Endothelial cell of umbilical vein (primary cell): ENCODE measurements around the gene MEX3D. TPM values are rescaled to one million over a fixed set of nuclear protein-coding genes. Genes with fewer than 3 reads are reported as not detected.

Experiments used
- BruUV-seq: library from RNA; stranded (reverse); fragments of 400-500 nt; replicated peaks from 2 replicates; lab custom pipeline; 2021; lab: Mats Ljungman, UMichigan
- CTCF ChIA-PET: fragments of 300-600, 350-600 bp; sonication (Branson Sonifier 250); formaldehyde crosslinking; loops from one replicate; lab custom pipeline; 2021; ENCODE audit warnings: antibody characterized with exemption, inconsistent platforms; lab: Charles Lee
- POLR2A ChIA-PET: fragments of 300-600, 350-600 bp; sonication (Branson Sonifier 250); formaldehyde crosslinking; loops from one replicate; lab custom pipeline; 2021; ENCODE audit warnings: antibody characterized with exemption, inconsistent platforms; lab: Charles Lee
- DNase-seq: peaks from one replicate; pipeline ENCODE4 v3.0.0-alpha.2; 2011; ENCODE audit warnings: low read depth, low spot score
- FAIRE-seq: peaks from 2 replicates; lab custom pipeline; 2011; peaks lifted over from hg19 to GRCh38; lab: Jason Lieb, UNC
- H2AFZ ChIP-seq: 2 replicates; pipeline ENCODE4 v1.6.0; 2012; ENCODE audit warnings: low read depth, low read length, control low read depth, inconsistent platforms
- H3K27ac ChIP-seq: 2 replicates; pipeline ENCODE4 v1.5.1; 2011; ENCODE audit warnings: low read depth, mild to moderate bottlenecking, control low read depth, low read length, moderate library complexity; ENCODE audit not compliant: insufficient read depth
- H3K27me3 ChIP-seq, 2 experiments: 2 replicates each; pipeline versions ENCODE4 v1.6.0 to v1.6.1; 2011; ENCODE audit warnings: low read length in 2 of 2, mixed read lengths in 1 of 2; ENCODE audit not compliant: control insufficient read depth in 2 of 2, insufficient read depth in 2 of 2
- H3K36me3 ChIP-seq, 2 experiments: 2 replicates in 1 of 2; 3 replicates in 1 of 2; pipeline ENCODE4 v1.5.1; 2011; ENCODE audit warnings: low read length in 2 of 2, mild to moderate bottlenecking in 1 of 2, moderate library complexity in 1 of 2; ENCODE audit not compliant: control insufficient read depth in 2 of 2, insufficient read depth in 2 of 2; ENCODE audit errors: extremely low read depth in 1 of 2
- H3K4me1 ChIP-seq: 3 replicates; pipeline ENCODE4 v1.5.1; 2011; ENCODE audit warnings: mild to moderate bottlenecking, low read length; ENCODE audit not compliant: control insufficient read depth, insufficient read depth; ENCODE audit errors: extremely low read depth
- H3K4me2 ChIP-seq: 2 replicates; pipeline ENCODE4 v1.6.1; 2011; ENCODE audit warnings: low read length, control low read depth, mixed read lengths; ENCODE audit not compliant: insufficient read depth
- H3K4me3 ChIP-seq, 3 experiments: fragments of 200-600 bp in 1 of 3; sonication (generic), shearing (Covaris generic) in 1 of 3; replicated peaks in 1 of 3; 2 replicates each; pipeline ENCODE4 v1.5.1; 2011 to 2016; ENCODE audit warnings: control low read depth in 3 of 3, low read length in 3 of 3, mild to moderate bottlenecking in 2 of 3, inconsistent platforms in 1 of 3, low read depth in 1 of 3, moderate library complexity in 1 of 3; ENCODE audit not compliant: insufficient read depth in 1 of 3
- H3K79me2 ChIP-seq: 2 replicates; pipeline ENCODE4 v1.6.0; 2012; ENCODE audit warnings: low read length, inconsistent platforms; ENCODE audit not compliant: control insufficient read depth, insufficient read depth
- H3K9ac ChIP-seq: replicated peaks from 2 replicates; pipeline ENCODE3; 2011; ENCODE audit warnings: low read length, control low read depth; ENCODE audit not compliant: insufficient read depth; ENCODE audit errors: extremely low read depth
- H3K9me1 ChIP-seq: replicated peaks from 3 replicates; pipeline ENCODE4 v1.6.0; 2011; ENCODE audit warnings: mild to moderate bottlenecking, low read length; ENCODE audit not compliant: control insufficient read depth, insufficient read depth; ENCODE audit errors: extremely low read depth
- H3K9me3 ChIP-seq: replicated peaks from 2 replicates; pipeline ENCODE4 v1.5.1; 2012; ENCODE audit warnings: low read length, inconsistent platforms; ENCODE audit not compliant: control insufficient read depth, insufficient read depth
- H4K20me1 ChIP-seq: replicated peaks from 2 replicates; pipeline ENCODE3; 2011; ENCODE audit warnings: mild to moderate bottlenecking, low read length; ENCODE audit not compliant: control insufficient read depth, insufficient read depth; ENCODE audit errors: extremely low read depth
- EZH2 ChIP-seq: IDR thresholded peaks from 2 replicates; pipeline ENCODE4 v1.6.1; 2012; ENCODE audit warnings: borderline replicate concordance, low read depth, mild to moderate bottlenecking, moderate library complexity, low read length, inconsistent platforms; ENCODE audit not compliant: severe bottlenecking
- JUN ChIP-seq: IDR thresholded peaks from 2 replicates; pipeline ENCODE4 v1.6.1; 2011; ENCODE audit warnings: borderline replicate concordance, low read depth; ENCODE audit not compliant: insufficient read length, insufficient read depth
- POLR2AphosphoS5 ChIP-seq: IDR thresholded peaks from 2 replicates; pipeline ENCODE4 v1.6.1; 2012; ENCODE audit warnings: low read depth, mild to moderate bottlenecking, control low read depth, low read length, moderate library complexity; ENCODE audit not compliant: insufficient read depth
- dilution Hi-C: fragments of 300-500 bp; cut with MboI; formaldehyde crosslinking; loops from one replicate; pipeline ENCODE4 v1.15.0; 2019; ENCODE audit warnings: low sequenced_read_pairs; ENCODE audit not compliant: extremely low pct_ligation_motif_present
- intact Hi-C: fragments of 100-400 bp; cut with micrococcal nuclease; formaldehyde crosslinking; loops from one replicate; pipeline ENCODE4 v1.10.0; 2022
- polyA plus RNA-seq, 4 experiments: library from polyadenylated mRNA; depleted of rRNA in 3 of 4; stranded (reverse) in 3 of 4; unstranded in 1 of 4; fragments of >200 nt; gene quantifications; 2 replicates each; pipeline versions ENCODE4 v1.2.1 to v1.2.3, GENCODE V29; 2011 to 2012; ENCODE audit warnings: missing spikeins in 1 of 4
- total RNA-seq: library from RNA; stranded (reverse); gene quantifications from 2 replicates; pipeline ENCODE4 v1.2.3, GENCODE V29; 2021
- TF ChIP-seq, protein P1 (sequence below), 2 donors: IDR thresholded peaks; 1 replicate in 1 of 2; 2 replicates in 1 of 2; pipeline ENCODE4 v1.5.1; 2011; ENCODE audit warnings: low read length in 2 of 2, mild to moderate bottlenecking in 2 of 2, moderate library complexity in 2 of 2, control low read depth in 1 of 2, inconsistent platforms in 1 of 2, low read depth in 1 of 2; ENCODE audit not compliant: insufficient read depth in 1 of 2; ENCODE audit errors: extremely low read depth in 1 of 2

MEX3D gene
- total and polyA plus RNA-seq, 2 donors (not counting 3 experiments of a cell fraction or from before 2014, with no cell fraction given): 30.0 to 96.7 TPM

DNA sequence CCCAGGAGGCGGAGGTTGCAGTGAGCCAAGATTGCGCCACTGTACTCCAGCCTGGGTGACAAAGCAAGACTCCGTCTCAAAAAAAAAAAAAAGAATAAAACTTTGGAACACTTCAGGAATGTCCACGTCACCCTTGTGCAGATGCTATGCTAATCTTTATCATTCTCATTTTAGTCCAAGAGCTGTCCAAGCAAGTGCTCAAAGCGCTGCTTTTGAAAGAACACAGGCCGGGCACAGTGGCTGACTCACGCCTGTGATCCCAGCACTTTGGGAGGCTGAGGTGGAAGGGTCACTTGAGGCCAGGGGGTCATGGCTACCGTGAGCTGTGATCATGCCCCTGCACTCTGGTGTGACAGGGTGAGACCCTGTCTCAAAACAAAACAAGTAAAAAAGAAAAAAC lies 48.3 kb upstream of the MEX3D start:
- Histone ChIP-seq H3K27me3 (no peaks in the 10 kb centered on the region), H3K79me2 (no peaks in the 10 kb centered on the region), H3K9ac (no peak overlapping the region), H3K4me3 (no peak overlapping the region), H3K9me3 (no peaks in the 10 kb centered on the region), H3K4me1 (no peaks in the 10 kb centered on the region), H4K20me1 (no peaks in the 10 kb centered on the region), H3K4me2 (no peak overlapping the region), H2AFZ (no peak overlapping the region), H3K9me1 (no peaks in the 10 kb centered on the region), H3K27ac (no peak overlapping the region), H3K36me3 (peaks cover 17 to 67% of the 10 kb centered on the region in 2 experiments)
- CTCF ChIA-PET: interaction anchor here (1.6 kb wide), 1 partner anchor 70 kb away, joined by 4 read pairs; no protein-coding TSS in a partner anchor
- POLR2A ChIA-PET: interaction anchor here (0.6 kb wide), 1 partner anchor 44 kb away, joined by 8 read pairs; no protein-coding TSS in a partner anchor
- intact Hi-C loops (no loop called here), dilution Hi-C loops (no loop called here)
- no peak for TF ChIP-seq JUN
- DNase-seq (no peak), FAIRE-seq (no peak)
- BruUV-seq: no TSS peak

- ChIA-PET POLR2A (no interaction called here), CTCF (interaction anchor here (0.6 kb wide), 1 partner anchor 10 kb away, joined by 3 read pairs; the partner anchor contains the start of gene UQCR11)
- Histone ChIP-seq H4K20me1 (no peaks in the 10 kb centered on the region), H3K9me1 (no peaks in the 10 kb centered on the region), H3K79me2 (no peaks in the 10 kb centered on the region), H3K27ac (no peak overlapping the region), H3K4me3 (no peak overlapping the region), H3K27me3 (no peaks in the 10 kb centered on the region), H2AFZ (no peak overlapping the region), H3K4me2 (no peak overlapping the region), H3K36me3 (peaks cover 15 to 62% of the 10 kb centered on the region in 2 experiments), H3K9me3 (no peaks in the 10 kb centered on the region), H3K9ac (no peak overlapping the region), H3K4me1 (no peaks in the 10 kb centered on the region)
- dilution Hi-C loops (no loop called here), intact Hi-C loops (no loop called here)
- FAIRE-seq: no peak
- DNase-seq: no peak
- TF ChIP-seq EZH2: no peak
- TF ChIP-seq POLR2AphosphoS5: no peak
- TF ChIP-seq, protein P1, sequence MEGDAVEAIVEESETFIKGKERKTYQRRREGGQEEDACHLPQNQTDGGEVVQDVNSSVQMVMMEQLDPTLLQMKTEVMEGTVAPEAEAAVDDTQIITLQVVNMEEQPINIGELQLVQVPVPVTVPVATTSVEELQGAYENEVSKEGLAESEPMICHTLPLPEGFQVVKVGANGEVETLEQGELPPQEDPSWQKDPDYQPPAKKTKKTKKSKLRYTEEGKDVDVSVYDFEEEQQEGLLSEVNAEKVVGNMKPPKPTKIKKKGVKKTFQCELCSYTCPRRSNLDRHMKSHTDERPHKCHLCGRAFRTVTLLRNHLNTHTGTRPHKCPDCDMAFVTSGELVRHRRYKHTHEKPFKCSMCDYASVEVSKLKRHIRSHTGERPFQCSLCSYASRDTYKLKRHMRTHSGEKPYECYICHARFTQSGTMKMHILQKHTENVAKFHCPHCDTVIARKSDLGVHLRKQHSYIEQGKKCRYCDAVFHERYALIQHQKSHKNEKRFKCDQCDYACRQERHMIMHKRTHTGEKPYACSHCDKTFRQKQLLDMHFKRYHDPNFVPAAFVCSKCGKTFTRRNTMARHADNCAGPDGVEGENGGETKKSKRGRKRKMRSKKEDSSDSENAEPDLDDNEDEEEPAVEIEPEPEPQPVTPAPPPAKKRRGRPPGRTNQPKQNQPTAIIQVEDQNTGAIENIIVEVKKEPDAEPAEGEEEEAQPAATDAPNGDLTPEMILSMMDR (IDR thresholded peaks at IDR 0.05; ENCODE audit: extremely low read depth in 1 of 2, insufficient read depth in 1 of 2, low read depth in 1 of 2, low read length in 2 of 2): no peak
- BruUV-seq: no TSS peak
Measured at GRCh38 chr19:1615156-1615765, 47.1 kb upstream of the MEX3D start.
